ENCODE measurements around the gene PFKL.
"Not testable (repeated sequence)": the region's sequence is repeated elsewhere in the genome, so short reads cannot be mapped to it uniquely, and the experiment has no call there.

The PFKL gene

GRCh38 chr21:44295163-44295573 is 4.7 kb upstream of the PFKL start:
- no peak for DNase-seq

GRCh38 chr21:44295646-44296045 is 4.2 kb upstream of the PFKL start:
- DNase-seq: no peak

- DNase-seq: no peak
These were observed 3.7 kb upstream of the PFKL start for GRCh38 chr21:44296103-44296519.

- no peak for DNase-seq
These were observed 2.9 kb upstream of the PFKL start for GRCh38 chr21:44296916-44297315.

GRCh38 chr21:44297525-44298290 is 2.1 kb upstream of the PFKL start:
- peak; percentile 42 for DNase-seq

- no peak for DNase-seq
These were observed 1.6 kb upstream of the PFKL start for GRCh38 chr21:44298301-44298700.

DNA sequence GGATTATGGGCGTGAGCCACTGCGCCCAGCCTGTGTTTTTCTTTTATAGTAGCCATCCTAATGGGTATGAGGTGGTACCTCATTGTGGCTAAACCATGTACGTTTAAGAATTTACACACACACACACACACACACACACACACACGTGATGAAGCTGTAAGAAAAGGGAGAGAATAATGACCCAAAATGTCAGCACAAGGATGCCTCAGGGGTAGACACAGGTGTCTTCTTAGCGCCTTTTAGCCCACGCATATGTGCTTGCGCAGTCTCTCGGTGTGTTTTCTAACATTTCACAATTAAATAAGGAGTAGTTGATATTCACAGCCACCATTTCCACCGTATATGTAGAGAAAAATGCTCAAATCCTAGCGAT is 782 bp upstream of the PFKL start:
- DNase-seq: no peak

GRCh38 chr21:44300262-44300959 is 558 bp downstream of the PFKL start:
- DNase-seq: peak; percentile 45

- DNase-seq: no peak
These were observed 1.3 kb downstream of the PFKL start for GRCh38 chr21:44301141-44301540.

- no peak for DNase-seq
These were observed 2.1 kb downstream of the PFKL start for GRCh38 chr21:44301961-44302406.

DNA sequence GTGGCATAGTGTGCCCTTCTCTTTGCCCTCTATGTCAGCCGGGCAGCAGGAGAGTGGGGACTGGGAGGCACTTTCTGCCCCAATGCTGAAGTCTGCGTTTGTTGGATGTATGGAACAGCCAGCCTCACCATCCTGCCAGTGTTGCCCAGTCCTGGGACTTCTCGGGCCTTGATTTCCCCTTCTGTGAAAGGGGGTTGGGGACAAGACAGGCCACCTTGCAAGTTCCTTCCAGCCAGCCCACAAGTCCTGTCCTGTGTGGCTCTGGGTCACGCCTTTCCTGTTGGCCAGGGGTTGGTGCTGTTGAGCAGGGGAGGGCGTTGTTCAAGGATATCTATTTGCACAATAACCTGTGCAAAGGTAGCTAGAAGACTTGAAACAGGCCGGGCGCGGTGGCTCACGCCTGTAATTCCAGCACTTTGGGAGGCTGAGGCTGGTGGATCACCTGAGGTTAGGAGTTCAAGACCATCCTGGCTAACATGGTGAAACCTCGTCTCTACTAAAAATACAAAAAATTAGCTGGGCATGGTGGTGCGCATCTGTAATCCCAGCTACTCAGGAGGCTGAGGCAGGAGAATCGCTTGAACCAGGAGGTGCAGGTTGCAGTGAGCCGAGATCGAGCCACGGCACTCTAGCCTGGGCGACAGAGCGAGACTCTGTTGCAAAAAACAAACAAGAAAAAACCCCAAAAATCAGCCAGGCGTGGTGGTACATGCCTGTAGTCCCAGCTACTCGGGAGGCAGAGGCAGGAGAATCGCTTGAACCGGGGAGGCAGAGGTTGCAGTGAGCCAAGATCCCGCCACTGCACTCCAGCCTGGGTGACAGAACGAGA is 2.9 kb downstream of the PFKL start:
- DNase-seq: not testable (repeated sequence)

- DNase-seq: no peak
These were observed 3.7 kb downstream of the PFKL start for GRCh38 chr21:44303490-44303981.

DNA sequence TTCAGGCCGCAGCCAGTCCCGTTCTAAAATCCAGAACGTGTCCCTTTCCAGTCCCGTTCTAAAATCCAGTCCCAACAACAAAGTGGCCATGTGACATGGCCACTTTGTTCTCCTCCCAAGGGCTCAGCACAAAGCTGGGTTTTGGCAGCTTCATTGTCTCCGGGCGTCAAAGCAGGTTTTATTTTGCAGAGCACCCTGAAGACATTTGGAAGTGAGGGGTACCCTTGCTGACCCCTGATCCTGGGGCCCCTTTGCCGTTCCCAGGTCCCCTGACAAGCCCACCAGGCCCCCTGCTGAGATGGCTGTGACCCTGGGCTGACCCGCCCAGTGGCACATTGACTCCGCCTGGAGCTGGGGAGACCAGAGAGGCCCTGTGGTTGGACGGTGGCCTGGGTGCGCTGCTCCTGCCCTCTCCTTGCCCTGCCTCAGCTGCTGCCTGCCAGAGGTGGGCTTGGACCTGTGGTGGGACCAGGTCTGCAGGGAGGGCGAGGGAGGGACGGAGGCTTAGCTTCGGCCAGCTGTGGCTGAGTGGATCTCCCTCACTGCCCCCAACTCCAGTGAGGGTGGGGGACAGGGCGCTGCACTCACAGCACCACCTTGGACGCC is 4.3 kb downstream of the PFKL start:
- no peak for DNase-seq

GRCh38 chr21:44304877-44305293 is 5.0 kb downstream of the PFKL start:
- DNase-seq: no peak

DNA sequence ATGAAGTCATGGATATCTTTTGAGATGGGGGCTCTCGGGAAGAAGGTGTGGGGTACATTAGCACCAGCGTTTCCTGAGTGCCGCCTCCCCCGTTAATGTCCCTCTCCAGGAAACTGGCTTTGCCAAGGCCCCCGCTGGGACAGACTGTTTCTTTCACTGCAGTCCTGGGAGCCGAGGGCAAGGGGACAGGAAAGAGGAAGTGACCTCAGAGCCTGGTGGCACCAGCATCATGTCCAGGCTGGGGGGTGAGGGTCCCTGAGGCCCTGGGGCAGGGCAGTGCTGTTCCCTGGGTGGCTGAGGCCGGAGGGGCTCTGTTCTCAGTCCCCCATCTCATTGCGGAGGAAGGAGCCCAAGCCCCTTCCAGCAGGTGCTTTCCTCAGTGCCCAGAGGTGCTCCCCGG is 5.8 kb downstream of the PFKL start:
- no peak for DNase-seq

- DNase-seq: no peak
These were observed 7.3 kb downstream of the PFKL start for GRCh38 chr21:44306936-44307704.

DNA sequence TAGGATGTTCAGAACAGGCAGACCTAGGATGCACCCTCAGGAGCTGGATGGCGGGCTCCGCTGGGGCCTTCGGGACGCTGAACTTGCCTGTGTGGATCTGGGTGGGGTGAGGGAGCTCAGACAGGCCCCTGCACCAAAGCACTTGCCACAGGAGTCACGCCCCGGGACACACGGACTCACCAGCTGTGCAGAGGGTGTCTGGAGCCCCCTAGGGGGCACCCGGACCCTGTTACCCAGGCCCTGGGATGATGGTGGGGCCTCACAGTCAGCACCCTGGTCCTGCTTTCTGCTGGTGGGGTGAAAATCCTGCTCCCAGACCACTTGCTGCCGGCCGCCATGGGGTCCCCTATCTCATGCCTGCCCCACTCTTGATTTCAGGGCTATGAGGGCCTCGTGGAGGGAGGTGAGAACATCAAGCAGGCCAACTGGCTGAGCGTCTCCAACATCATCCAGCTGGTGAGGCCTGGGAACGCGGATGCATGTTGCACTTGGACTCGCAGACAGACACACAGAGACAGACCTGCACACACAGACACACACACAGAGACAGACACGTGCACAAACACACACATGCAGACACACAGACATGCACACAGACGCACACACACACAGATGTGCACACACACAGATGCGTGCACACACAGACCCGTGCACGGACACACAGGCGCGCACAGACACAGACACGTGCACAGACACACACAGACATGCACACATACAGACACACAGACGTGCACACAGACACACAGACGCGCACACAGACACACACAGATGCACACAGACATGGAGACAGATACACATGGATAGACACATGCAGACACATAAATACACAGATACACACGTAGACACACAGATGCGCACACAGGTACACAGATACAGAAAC is 11.0 kb downstream of the PFKL start:
- DNase-seq: no peak

DNA sequence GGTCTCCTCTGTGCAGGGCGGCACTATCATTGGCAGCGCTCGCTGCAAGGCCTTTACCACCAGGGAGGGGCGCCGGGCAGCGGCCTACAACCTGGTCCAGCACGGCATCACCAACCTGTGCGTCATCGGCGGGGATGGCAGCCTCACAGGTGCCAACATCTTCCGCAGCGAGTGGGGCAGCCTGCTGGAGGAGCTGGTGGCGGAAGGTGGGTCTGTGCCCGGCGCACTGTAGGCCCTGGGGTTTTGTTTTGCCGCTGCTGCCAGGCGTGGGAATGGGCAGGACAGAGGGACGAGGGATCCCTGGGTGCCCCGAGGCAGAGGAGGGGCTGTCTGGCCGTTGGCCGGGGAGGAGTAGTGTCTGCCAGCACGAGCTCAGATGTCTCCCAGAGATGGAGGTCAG is 12.2 kb downstream of the PFKL start:
- no peak for DNase-seq

DNA sequence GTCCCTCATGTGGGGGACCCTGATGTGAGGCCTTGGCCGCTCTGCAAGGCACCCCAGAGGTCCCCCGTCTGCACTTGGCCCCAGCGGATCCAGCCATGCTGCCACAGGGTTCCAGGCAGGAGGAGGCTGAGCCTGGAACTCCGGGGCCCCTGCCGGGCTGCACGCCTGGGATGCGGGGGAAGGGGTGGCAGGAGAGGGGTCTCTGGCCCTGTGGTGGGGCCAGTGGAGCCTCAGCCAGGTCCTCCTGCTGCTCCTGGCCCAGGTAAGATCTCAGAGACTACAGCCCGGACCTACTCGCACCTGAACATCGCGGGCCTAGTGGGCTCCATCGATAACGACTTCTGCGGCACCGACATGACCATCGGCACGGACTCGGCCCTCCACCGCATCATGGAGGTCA is 12.9 kb downstream of the PFKL start:
- no peak for DNase-seq

- no peak for DNase-seq
These were observed 13.6 kb downstream of the PFKL start for GRCh38 chr21:44313451-44313850.

- DNase-seq: no peak
These were observed 14.3 kb downstream of the PFKL start for GRCh38 chr21:44314128-44314527.
